Neuronal stem cell (in vitro differentiated cells): Measurements from ENCODE around the gene IQCB1.
"Not testable (repeated sequence)": the region's sequence is repeated elsewhere in the genome, so short reads cannot be mapped to it uniquely, and the experiment has no call there.

Experiments
- DNase-seq: peaks from one replicate; pipeline ENCODE4 v3.0.0-alpha.2; 2013; ENCODE audit warnings: low spot score
- H2AFZ ChIP-seq: one replicate; pipeline ENCODE4 v1.6.1; 2013; ENCODE audit warnings: mild to moderate bottlenecking, low read length, inconsistent platforms
- H2AK5ac ChIP-seq: 2 replicates; pipeline ENCODE4 v1.6.1; 2013; ENCODE audit warnings: low read depth, mild to moderate bottlenecking, inconsistent platforms, low read length, moderate library complexity, mixed read lengths
- H2BK120ac ChIP-seq: 2 replicates; pipeline ENCODE4 v1.6.1; 2013; ENCODE audit warnings: low read depth, mild to moderate bottlenecking, inconsistent platforms, low read length, moderate library complexity, mixed read lengths
- H2BK12ac ChIP-seq: one replicate; pipeline ENCODE4 v1.6.1; 2013; ENCODE audit warnings: low read length, inconsistent platforms
- H2BK15ac ChIP-seq: 2 replicates; pipeline ENCODE4 v1.6.1; 2013; ENCODE audit warnings: mild to moderate bottlenecking, low read length, inconsistent platforms, mixed read lengths
- H2BK5ac ChIP-seq: one replicate; pipeline ENCODE4 v1.6.1; 2013; ENCODE audit warnings: inconsistent platforms, mild to moderate bottlenecking, low read length, moderate library complexity
- H3K14ac ChIP-seq: one replicate; pipeline ENCODE4 v1.6.1; 2013; ENCODE audit warnings: low read length, inconsistent platforms
- H3K18ac ChIP-seq: 2 replicates; pipeline ENCODE4 v1.6.1; 2013; ENCODE audit warnings: low read length, inconsistent platforms
- H3K23ac ChIP-seq: 2 replicates; pipeline ENCODE4 v1.6.1; 2013; ENCODE audit warnings: low read depth, mild to moderate bottlenecking, mixed read lengths, low read length, inconsistent platforms; ENCODE audit not compliant: poor library complexity
- H3K27ac ChIP-seq: replicated peaks from 3 replicates; pipeline ENCODE4 v1.5.1; 2013; ENCODE audit warnings: low read length, inconsistent platforms
- H3K27me3 ChIP-seq, 3 experiments: 2 replicates each; pipeline ENCODE4 v1.6.1; 2013; ENCODE audit warnings: low read length in 3 of 3, mild to moderate bottlenecking in 2 of 3, inconsistent platforms in 1 of 3, low read depth in 1 of 3, mixed read lengths in 1 of 3, moderate library complexity in 1 of 3; ENCODE audit not compliant: control insufficient read depth in 3 of 3, insufficient read depth in 3 of 3
- H3K36me3 ChIP-seq, 2 donors: replicated peaks in 1 of 2; 2 replicates each; pipeline ENCODE4 v1.6.1; 2013; ENCODE audit warnings: low read length in 2 of 2; ENCODE audit not compliant: control insufficient read depth in 2 of 2, insufficient read depth in 2 of 2
- H3K4ac ChIP-seq: 2 replicates; pipeline ENCODE4 v1.6.1; 2013; ENCODE audit warnings: inconsistent platforms, mild to moderate bottlenecking, low read length, moderate library complexity
- H3K4me1 ChIP-seq, 2 donors: 1 replicate in 1 of 2; 2 replicates in 1 of 2; pipeline ENCODE4 v1.6.1; 2013; ENCODE audit warnings: low read length in 2 of 2, low read depth in 1 of 2; ENCODE audit not compliant: control insufficient read depth in 2 of 2, insufficient read depth in 1 of 2
- H3K4me2 ChIP-seq: one replicate; pipeline ENCODE4 v1.6.1; 2013; ENCODE audit warnings: mild to moderate bottlenecking, low read length, inconsistent platforms; ENCODE audit not compliant: insufficient read depth, poor library complexity, severe bottlenecking
- H3K4me3 ChIP-seq, 2 donors: 2 replicates each; pipeline ENCODE4 v1.5.1; 2013; ENCODE audit warnings: low read length in 2 of 2, mild to moderate bottlenecking in 2 of 2, inconsistent platforms in 1 of 2, moderate library complexity in 1 of 2
- H3K79me1 ChIP-seq: one replicate; pipeline ENCODE4 v1.6.1; 2013; ENCODE audit warnings: low read depth, mild to moderate bottlenecking, inconsistent platforms, low read length, moderate library complexity
- H3K9ac ChIP-seq: one replicate; pipeline ENCODE4 v1.6.1; 2013; ENCODE audit warnings: mild to moderate bottlenecking, low read depth, low read length, inconsistent platforms; ENCODE audit not compliant: poor library complexity
- H3K9me3 ChIP-seq, 2 donors: replicated peaks in 1 of 2; 2 replicates each; pipeline versions ENCODE3 to v1.6.1; 2013; ENCODE audit warnings: low read length in 2 of 2, mild to moderate bottlenecking in 2 of 2, inconsistent platforms in 1 of 2, low read depth in 1 of 2, mixed read lengths in 1 of 2, moderate library complexity in 1 of 2; ENCODE audit not compliant: control insufficient read depth in 2 of 2, insufficient read depth in 1 of 2
- H4K8ac ChIP-seq: one replicate; pipeline ENCODE4 v1.6.1; 2013; ENCODE audit warnings: low read depth, mild to moderate bottlenecking, inconsistent platforms, low read length, moderate library complexity
- H4K91ac ChIP-seq: one replicate; pipeline ENCODE4 v1.6.1; 2013; ENCODE audit warnings: low read length, low read depth, mild to moderate bottlenecking, inconsistent platforms; ENCODE audit not compliant: poor library complexity
- WGBS, 2 donors: extraction: QIAGEN DNeasy Blood & Tissue Kit; methylation state at CpG; one replicate each; pipeline ENCODE4 v1.1.7; 2013; ENCODE audit warnings: missing lambda C conversion rate in 2 of 2, mixed read lengths in 1 of 2; ENCODE audit not compliant: insufficient read length in 2 of 2, insufficient replicate concordance in 1 of 2; ENCODE audit errors: extremely low coverage in 2 of 2; 5-methylcytosine and 5-hydroxymethylcytosine counted together

IQCB1 gene

GRCh38 chr3:121747976-121748375 lies 86.9 kb downstream of the IQCB1 start:
- no peak overlapping the region for H3K4ac ChIP-seq
- no peak for DNase-seq
- H2BK15ac ChIP-seq = no peak overlapping the region
- no peak overlapping the region for H2BK12ac ChIP-seq
- H2AK5ac ChIP-seq = no peak overlapping the region
- H2BK5ac ChIP-seq = no peak overlapping the region
- peaks cover 0 to 2% of the 10 kb centered on the region in 2 donors for H3K36me3 ChIP-seq
- H3K9me3 ChIP-seq = peaks cover 0 to 2% of the 10 kb centered on the region in 2 donors
- H3K4me3 ChIP-seq = peak overlapping the region in 1 of 2 donors; percentile 69
- H3K4me2 ChIP-seq = no peak overlapping the region
- no peak overlapping the region for H3K27ac ChIP-seq
- H3K14ac ChIP-seq = no peak overlapping the region
- no CpG with 5 or more reads among the region's 3 CpGs for WGBS, 2 donors
- H3K9ac ChIP-seq = no peak overlapping the region
- H3K18ac ChIP-seq = no peak overlapping the region
- H2AFZ ChIP-seq = no peak overlapping the region
- H3K27me3 ChIP-seq = no peaks in the 10 kb centered on the region
- H4K91ac ChIP-seq = no peak overlapping the region
- H3K79me1 ChIP-seq = peaks cover 4% of the 10 kb centered on the region
- peaks cover 4 to 11% of the 10 kb centered on the region in 2 donors for H3K4me1 ChIP-seq
- H4K8ac ChIP-seq = no peak overlapping the region
- no peak overlapping the region for H3K23ac ChIP-seq
- H2BK120ac ChIP-seq = no peak overlapping the region

GRCh38 chr3:121743106-121743505 lies 91.8 kb downstream of the IQCB1 start:
- not testable (repeated sequence) for DNase-seq, H3K9me3 ChIP-seq, H2BK15ac ChIP-seq, H2BK5ac ChIP-seq, H3K79me1 ChIP-seq, H3K9ac ChIP-seq, H3K4me2 ChIP-seq, H3K23ac ChIP-seq, H3K4me1 ChIP-seq, H3K4ac ChIP-seq, H3K27me3 ChIP-seq, H3K27ac ChIP-seq, H2AK5ac ChIP-seq, H3K4me3 ChIP-seq, H2BK12ac ChIP-seq, H2AFZ ChIP-seq, H2BK120ac ChIP-seq, H4K91ac ChIP-seq, H3K14ac ChIP-seq, H3K18ac ChIP-seq, H4K8ac ChIP-seq, H3K36me3 ChIP-seq
- WGBS, 2 donors = no CpG with 5 or more reads among the region's 2 CpGs

GRCh38 chr3:121740896-121741295 lies 94.0 kb downstream of the IQCB1 start:
- no peak overlapping the region for H4K8ac ChIP-seq
- H3K14ac ChIP-seq = no peak overlapping the region
- no peak for DNase-seq
- no CpG with 5 or more reads among the region's 2 CpGs for WGBS, 2 donors
- H2AFZ ChIP-seq = no peak overlapping the region
- no peak overlapping the region for H3K23ac ChIP-seq
- no peak overlapping the region for H4K91ac ChIP-seq
- H3K36me3 ChIP-seq = peaks cover 2 to 7% of the 10 kb centered on the region in 2 donors
- H3K9me3 ChIP-seq = peaks cover 0 to 2% of the 10 kb centered on the region in 2 donors
- no peak overlapping the region for H2BK12ac ChIP-seq
- no peak overlapping the region for H2BK120ac ChIP-seq
- H3K4me1 ChIP-seq = no peaks in the 10 kb centered on the region
- H3K4me3 ChIP-seq = no peak overlapping the region
- no peak overlapping the region for H2BK15ac ChIP-seq
- no peak overlapping the region for H3K18ac ChIP-seq
- no peaks in the 10 kb centered on the region for H3K27me3 ChIP-seq
- H3K4me2 ChIP-seq = no peak overlapping the region
- H2BK5ac ChIP-seq = no peak overlapping the region
- H3K9ac ChIP-seq = no peak overlapping the region
- H3K27ac ChIP-seq = no peak overlapping the region
- no peak overlapping the region for H2AK5ac ChIP-seq
- H3K4ac ChIP-seq = no peak overlapping the region
- H3K79me1 ChIP-seq = no peaks in the 10 kb centered on the region

- Histone ChIP-seq H2BK12ac (no peak overlapping the region), H3K36me3 (peaks cover under 1 to 7% of the 10 kb centered on the region in 2 donors), H2AFZ (no peak overlapping the region)
Observed at GRCh38 chr3:121739902-121740301, 95.0 kb downstream of the IQCB1 start.

More at GRCh38 chr3:121739902-121740301, 95.0 kb downstream of the IQCB1 start:
- Histone ChIP-seq H3K4me3 (no peak overlapping the region), H2BK5ac (no peak overlapping the region), H3K14ac (no peak overlapping the region), H2BK15ac (no peak overlapping the region), H2AK5ac (no peak overlapping the region), H3K9me3 (peaks cover 0 to 2% of the 10 kb centered on the region in 2 donors), H4K91ac (no peak overlapping the region), H3K4ac (no peak overlapping the region), H3K4me1 (no peaks in the 10 kb centered on the region), H2BK120ac (no peak overlapping the region), H3K9ac (no peak overlapping the region), H3K4me2 (no peak overlapping the region), H3K79me1 (no peaks in the 10 kb centered on the region), H3K27ac (no peak overlapping the region), H3K18ac (no peak overlapping the region), H3K27me3 (no peaks in the 10 kb centered on the region), H3K23ac (no peak overlapping the region), H4K8ac (no peak overlapping the region)
- DNase-seq = no peak
